Right atrium auricular region (tissue), 2 donors: ENCODE measurements around the gene NAPEPLD. TPM values are rescaled to one million over a fixed set of nuclear protein-coding genes. Genes with fewer than 3 reads are reported as not detected.

ENCODE experiments used
- DNase-seq: peaks from one replicate; pipeline ENCODE4 v3.0.0-alpha.2; 2019; ENCODE audit warnings: low spot score
- H3K27ac ChIP-seq, 2 donors: fragments of 200-600 bp; sonication (generic); 1 replicate in 1 of 2; 2 replicates in 1 of 2; pipeline ENCODE4 v1.5.1; 2016 to 2019
- H3K27me3 ChIP-seq, 2 donors: fragments of 200-600 bp; sonication (generic); one replicate each; pipeline versions ENCODE4 v1.5.1 to v1.6.0; 2017 to 2019
- H3K36me3 ChIP-seq: fragments of 200-600 bp; sonication (generic); one replicate; pipeline ENCODE4 v1.5.1; 2016
- H3K4me1 ChIP-seq, 2 donors: fragments of 200-600 bp; sonication (generic); one replicate each; pipeline versions ENCODE4 v1.5.1 to v1.6.0; 2017 to 2019
- H3K4me3 ChIP-seq, 2 donors: fragments of 200-600 bp; sonication (generic); 1 replicate in 1 of 2; 2 replicates in 1 of 2; pipeline ENCODE4 v1.5.1; 2017 to 2019; ENCODE audit warnings: mild to moderate bottlenecking in 1 of 2, moderate library complexity in 1 of 2
- H3K9me3 ChIP-seq, 2 donors: fragments of 200-600 bp; sonication (generic); one replicate each; pipeline ENCODE4 v1.5.1; 2019
- total RNA-seq, 2 donors: library from RNA; depleted of rRNA; stranded (reverse); fragments of >200 nt; gene quantifications; one replicate each; pipeline ENCODE4 v1.1.0, GENCODE V29; 2016
- TF ChIP-seq, protein P1 (sequence below), 2 donors: fragments of 200-600 bp; sonication (generic); IDR thresholded peaks; one replicate each; pipeline ENCODE4 v1.5.1; 2019; ENCODE audit warnings: antibody characterized with exemption in 2 of 2

Gene NAPEPLD
- total RNA-seq, 2 donors from 2014 or later = 5.2 to 8.1 TPM

DNA sequence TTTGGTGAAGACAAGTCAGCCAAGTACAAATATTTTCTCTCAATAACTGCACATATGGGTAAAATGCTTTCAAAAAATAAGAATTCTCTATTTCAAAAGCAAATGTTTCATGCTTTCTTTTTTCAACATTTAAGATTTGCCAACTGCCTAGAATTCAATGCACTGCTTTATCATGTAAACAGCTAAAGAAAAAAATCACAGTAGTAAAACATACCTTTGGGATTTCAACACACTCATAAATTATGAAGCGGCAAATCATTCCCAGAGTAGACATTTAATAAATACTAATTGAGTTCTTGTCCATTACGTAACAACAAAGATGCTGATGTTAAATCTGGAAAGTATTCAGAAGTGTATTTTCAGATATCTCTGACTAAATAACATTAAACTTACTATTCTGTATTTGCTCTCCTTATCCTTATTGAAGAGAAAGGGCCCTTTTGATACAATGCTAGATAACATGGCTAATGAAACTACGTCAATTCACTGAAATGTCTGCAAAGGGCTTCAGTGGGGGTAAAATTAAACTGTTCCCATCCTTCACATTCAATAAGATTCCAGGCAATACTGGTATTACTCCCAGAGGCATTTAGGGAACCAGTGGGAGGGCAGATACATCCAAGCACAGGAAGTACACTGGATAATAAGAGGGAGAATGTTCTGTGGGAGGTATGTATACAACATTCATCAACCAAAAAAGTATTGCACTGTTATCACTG lies 13.9 kb downstream of the NAPEPLD start:
- H3K27me3 ChIP-seq = no peaks in the 10 kb centered on the region
- H3K4me1 ChIP-seq = no peaks in the 10 kb centered on the region
- H3K27ac ChIP-seq = no peak overlapping the region
- H3K9me3 ChIP-seq = no peaks in the 10 kb centered on the region
- H3K36me3 ChIP-seq = no peaks in the 10 kb centered on the region
- DNase-seq = no peak
- TF ChIP-seq, protein P1, sequence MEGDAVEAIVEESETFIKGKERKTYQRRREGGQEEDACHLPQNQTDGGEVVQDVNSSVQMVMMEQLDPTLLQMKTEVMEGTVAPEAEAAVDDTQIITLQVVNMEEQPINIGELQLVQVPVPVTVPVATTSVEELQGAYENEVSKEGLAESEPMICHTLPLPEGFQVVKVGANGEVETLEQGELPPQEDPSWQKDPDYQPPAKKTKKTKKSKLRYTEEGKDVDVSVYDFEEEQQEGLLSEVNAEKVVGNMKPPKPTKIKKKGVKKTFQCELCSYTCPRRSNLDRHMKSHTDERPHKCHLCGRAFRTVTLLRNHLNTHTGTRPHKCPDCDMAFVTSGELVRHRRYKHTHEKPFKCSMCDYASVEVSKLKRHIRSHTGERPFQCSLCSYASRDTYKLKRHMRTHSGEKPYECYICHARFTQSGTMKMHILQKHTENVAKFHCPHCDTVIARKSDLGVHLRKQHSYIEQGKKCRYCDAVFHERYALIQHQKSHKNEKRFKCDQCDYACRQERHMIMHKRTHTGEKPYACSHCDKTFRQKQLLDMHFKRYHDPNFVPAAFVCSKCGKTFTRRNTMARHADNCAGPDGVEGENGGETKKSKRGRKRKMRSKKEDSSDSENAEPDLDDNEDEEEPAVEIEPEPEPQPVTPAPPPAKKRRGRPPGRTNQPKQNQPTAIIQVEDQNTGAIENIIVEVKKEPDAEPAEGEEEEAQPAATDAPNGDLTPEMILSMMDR (IDR thresholded peaks at IDR 0.05) = no peak
- H3K4me3 ChIP-seq = no peak overlapping the region

DNA sequence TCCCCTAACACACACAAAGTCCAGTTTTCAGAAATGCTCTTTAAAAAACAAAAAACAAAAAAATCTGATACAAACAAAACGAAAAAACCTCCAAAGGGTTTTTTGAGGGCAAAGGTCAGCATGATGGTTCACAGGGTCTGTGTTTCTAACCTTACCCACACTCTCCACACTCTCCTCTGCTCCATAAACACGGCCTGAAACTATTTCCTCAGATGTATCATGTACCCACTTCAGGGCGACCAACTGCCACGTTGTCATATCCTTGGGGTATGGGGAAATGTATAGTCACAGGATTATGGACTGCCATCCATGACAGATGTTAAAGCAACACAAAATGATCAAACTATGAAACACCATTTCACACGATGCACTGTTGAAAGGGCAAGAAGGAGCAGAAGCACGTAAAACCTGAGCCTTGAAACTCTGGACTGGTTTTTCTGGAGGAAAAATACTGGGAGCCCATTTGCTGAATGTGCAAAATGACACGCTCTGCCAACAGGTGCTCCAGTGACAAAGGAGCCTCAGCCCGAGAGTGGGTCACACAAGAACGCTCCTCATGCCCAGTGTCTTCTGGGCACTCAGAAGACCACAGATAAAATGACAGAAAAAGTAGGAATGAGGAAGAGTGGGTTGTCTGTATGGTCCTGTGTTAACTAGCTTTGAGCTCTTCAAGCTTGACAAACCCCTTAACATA lies 15.8 kb downstream of the NAPEPLD start:
- Histone ChIP-seq H3K27me3 (no peaks in the 10 kb centered on the region), H3K4me3 (no peak overlapping the region), H3K9me3 (no peaks in the 10 kb centered on the region), H3K4me1 (no peaks in the 10 kb centered on the region), H3K27ac (no peak overlapping the region), H3K36me3 (peaks cover 2% of the 10 kb centered on the region)
- no peak for DNase-seq
- TF ChIP-seq, protein P1 (IDR thresholded peaks at IDR 0.05) = no peak

DNA sequence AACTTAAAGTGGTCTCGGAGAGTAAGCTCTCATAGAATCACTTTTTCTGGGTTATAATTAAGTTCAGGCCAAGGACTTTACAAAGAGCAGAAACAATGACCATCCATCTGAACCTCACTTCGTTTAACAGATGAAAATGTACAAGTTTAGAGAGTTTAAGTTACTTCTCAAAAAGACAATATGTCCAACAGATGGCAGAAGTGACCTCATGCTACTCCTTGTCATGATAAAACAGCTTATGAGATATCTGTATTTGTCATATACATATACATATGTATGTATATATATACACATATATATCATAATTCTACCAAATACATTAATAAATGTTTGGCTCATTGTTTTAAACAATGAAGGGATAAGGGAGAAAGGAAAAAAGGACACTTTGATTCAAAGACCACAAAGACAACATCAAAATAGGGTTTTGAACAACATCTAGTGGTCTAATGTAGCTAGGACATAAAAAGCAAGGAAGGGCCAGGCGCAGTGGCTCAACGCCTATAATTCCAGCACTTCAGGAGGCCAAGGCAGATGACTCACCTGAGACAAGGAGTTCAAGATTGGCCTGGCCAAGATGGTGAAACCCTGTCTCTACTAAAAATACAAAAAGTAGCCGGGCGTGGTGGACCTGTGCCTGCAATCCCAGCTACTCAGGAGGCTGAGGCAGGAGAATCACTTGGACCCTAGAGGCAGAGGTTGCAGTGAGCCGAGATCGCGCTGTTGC lies 17.8 kb downstream of the NAPEPLD start:
- Histone ChIP-seq H3K4me3 (no peak overlapping the region), H3K9me3 (no peaks in the 10 kb centered on the region), H3K27me3 (no peaks in the 10 kb centered on the region), H3K4me1 (no peaks in the 10 kb centered on the region), H3K36me3 (peaks cover 13% of the 10 kb centered on the region), H3K27ac (no peak overlapping the region)
- TF ChIP-seq, protein P1 (IDR thresholded peaks at IDR 0.05) = no peak
- DNase-seq = no peak

DNA sequence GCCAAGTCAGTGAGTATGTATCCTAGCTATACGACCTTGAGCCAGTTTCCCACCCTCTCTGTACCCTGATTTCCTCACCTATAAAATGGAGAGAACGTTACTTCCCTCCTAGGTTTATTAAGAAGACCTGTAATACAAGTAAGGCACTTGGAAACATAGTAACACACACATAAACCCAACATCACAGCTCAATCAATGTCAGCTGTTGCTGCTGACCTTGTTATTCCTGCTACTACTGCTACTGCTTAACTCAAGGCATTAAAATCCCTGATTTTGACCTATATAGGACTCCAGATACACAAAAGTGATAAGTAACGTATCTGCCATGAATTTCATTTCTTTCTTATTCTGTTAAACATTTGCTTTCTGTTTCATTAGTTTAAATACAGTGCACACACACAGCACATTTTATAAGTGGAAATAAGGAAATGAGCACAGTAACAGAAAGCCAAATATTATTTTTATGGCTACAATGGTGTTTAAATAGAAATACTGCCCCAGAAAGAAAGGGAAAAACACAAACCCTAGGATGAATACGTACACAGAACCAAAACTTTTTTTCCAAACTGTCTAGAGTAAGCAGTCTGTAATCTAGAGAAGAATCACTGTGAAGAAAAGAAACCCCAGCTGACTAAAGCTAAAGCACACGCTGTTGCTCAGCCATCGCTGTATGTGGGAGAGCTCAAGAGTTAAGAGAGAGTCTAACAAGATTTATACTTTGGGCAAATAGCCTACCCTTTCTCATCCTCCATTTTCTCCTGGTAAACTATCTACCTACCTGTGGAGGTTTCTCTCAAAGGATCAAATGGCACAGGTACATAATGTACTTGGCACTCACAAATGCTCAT lies 19.0 kb downstream of the NAPEPLD start:
- H3K9me3 ChIP-seq = no peaks in the 10 kb centered on the region
- peaks cover 17% of the 10 kb centered on the region for H3K36me3 ChIP-seq
- no peak for DNase-seq
- no peak overlapping the region for H3K27ac ChIP-seq
- no peaks in the 10 kb centered on the region for H3K27me3 ChIP-seq
- H3K4me3 ChIP-seq = no peak overlapping the region
- TF ChIP-seq, protein P1 (IDR thresholded peaks at IDR 0.05) = no peak
- H3K4me1 ChIP-seq = no peaks in the 10 kb centered on the region

DNA sequence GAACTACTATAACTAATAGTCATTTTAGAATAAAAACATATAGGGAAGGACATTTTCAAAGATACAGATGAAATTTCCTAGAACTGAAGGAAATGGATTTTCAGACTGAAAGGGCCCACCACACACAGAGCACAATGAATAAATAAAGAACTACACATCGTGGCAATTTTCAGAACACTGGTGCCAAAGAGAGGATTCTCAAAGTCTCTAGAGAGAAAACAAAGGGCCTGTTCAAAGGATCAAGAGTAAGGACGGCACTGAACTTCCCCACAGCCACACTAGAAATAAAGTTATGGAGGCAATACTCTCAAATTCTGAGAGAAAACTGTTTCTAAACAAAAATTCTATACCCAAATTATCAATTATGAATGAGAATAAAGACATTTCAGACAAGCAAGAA lies 21.9 kb downstream of the NAPEPLD start:
- Histone ChIP-seq H3K36me3 (peaks cover 17% of the 10 kb centered on the region), H3K27me3 (no peaks in the 10 kb centered on the region), H3K4me3 (no peak overlapping the region), H3K27ac (no peak overlapping the region), H3K4me1 (no peaks in the 10 kb centered on the region), H3K9me3 (no peaks in the 10 kb centered on the region)
- TF ChIP-seq, protein P1 (IDR thresholded peaks at IDR 0.05) = no peak
- no peak for DNase-seq
